Right lung (tissue), 5 donors: ENCODE data around the gene CDX2. TPM values are rescaled to one million over a fixed set of nuclear protein-coding genes. Genes with fewer than 3 reads are reported as not detected.
"Not testable (repeated sequence)": the region's sequence is repeated elsewhere in the genome, so short reads cannot be mapped to it uniquely, and the experiment has no call there.

Experiments
- DNase-seq, 2 donors: peaks; one replicate each; pipeline ENCODE4 v3.0.0-alpha.2; 2013
- polyA plus RNA-seq, 5 donors: library from polyadenylated mRNA; unstranded; fragments of 120-200 nt; gene quantifications; one replicate each; pipeline versions ENCODE4 v1.2.1 to v1.2.3, GENCODE V29; 2013; ENCODE audit warnings: inconsistent platforms in 1 of 5, low replicate concordance in 1 of 5; ENCODE audit not compliant: insufficient read length in 5 of 5, insufficient read depth in 1 of 5

Gene CDX2
- polyA plus RNA-seq, 5 donors, result not detected

GRCh38 chr13:27965740-27966640, 3.1 kb downstream of the CDX2 start:
- DNase-seq, result no peak

GRCh38 chr13:27965343-27965739, 3.8 kb downstream of the CDX2 start:
- no peak for DNase-seq

- no peak for DNase-seq
Observed at GRCh38 chr13:27964741-27965323, 4.3 kb downstream of the CDX2 start.

GRCh38 chr13:27964206-27964605, 4.9 kb downstream of the CDX2 start:
- not testable (repeated sequence) for DNase-seq

GRCh38 chr13:27963491-27963890, 5.6 kb downstream of the CDX2 start:
- no peak for DNase-seq

- no peak for DNase-seq
Observed at GRCh38 chr13:27962982-27963381, 6.1 kb downstream of the CDX2 start.

GRCh38 chr13:27962128-27962841, 6.8 kb downstream of the CDX2 start:
- no peak for DNase-seq

- no peak for DNase-seq
Observed at GRCh38 chr13:27961227-27962085, 7.7 kb downstream of the CDX2 start.

GRCh38 chr13:27960362-27961226, 8.5 kb downstream of the CDX2 start:
- DNase-seq, result peak; percentile 47 to 54

GRCh38 chr13:27959976-27960361, 9.1 kb downstream of the CDX2 start:
- DNase-seq, result no peak

- DNase-seq, result no peak
Observed at GRCh38 chr13:27956576-27957300, 12.4 kb downstream of the CDX2 start.

- no peak for DNase-seq
Observed at GRCh38 chr13:27955014-27955591, 14.0 kb downstream of the CDX2 start.

GRCh38 chr13:27954406-27954851, 14.7 kb downstream of the CDX2 start:
- no peak for DNase-seq

GRCh38 chr13:27953676-27954405, 15.3 kb downstream of the CDX2 start:
- peak; percentile 72 to 76 for DNase-seq

- no peak for DNase-seq
Observed at GRCh38 chr13:27952876-27953675, 16.0 kb downstream of the CDX2 start.

- no peak for DNase-seq
Observed at GRCh38 chr13:27942972-27943371, 26.1 kb downstream of the CDX2 start.

- no peak for DNase-seq
Observed at GRCh38 chr13:27933580-27934328, 35.4 kb downstream of the CDX2 start.
